ENCODE data around the gene THOP1. TPM values are rescaled to one million over a fixed set of nuclear protein-coding genes. Genes with fewer than 3 reads are reported as not detected.
A peak's percentile ranks its signal among the peaks of the same experiment; 100 is the strongest.

THOP1 gene
- total RNA-seq, 1 experiment from 2014 or later: 221 TPM

- Histone ChIP-seq H3K27me3 (ENCODE audit: low read length) (no peaks in the 10 kb centered on the region), H3K9me2 (replicated peaks; ENCODE audit: low read length) (no peaks in the 10 kb centered on the region), H3K9ac (ENCODE audit: low read length) (no peak overlapping the region), H4K20me1 (ENCODE audit: low read length) (no peaks in the 10 kb centered on the region; the same call in 1 of the 2 replicates), H2AFZ (ENCODE audit: low read length) (no peak overlapping the region), H3K36me3 (ENCODE audit: low read depth, low read length) (no peaks in the 10 kb centered on the region; the same call in 1 of the 2 replicates), H3K4me1 (ENCODE audit: insufficient read depth, low read length) (peaks cover 5% of the 10 kb centered on the region), H3K27ac (ENCODE audit: low read length) (no peak overlapping the region), H3K4me3 (ENCODE audit: low read length) (no peak overlapping the region), H3K4me2 (ENCODE audit: low read length) (peak overlapping the region; percentile 23; the same call in 1 of the 2 replicates), H3K9me3 (ENCODE audit: low read length) (no peaks in the 10 kb centered on the region), H3K79me2 (ENCODE audit: low read length) (peaks cover 56% of the 10 kb centered on the region), H3F3A (ENCODE audit: low read length, unreplicated experiment) (no peaks in the 10 kb centered on the region)
- no peak for ATAC-seq
- ChIA-PET CTCF (no interaction called here), POLR2A (ENCODE audit: unreplicated experiment) (no interaction called here)
- BruUV-seq (replicated peaks): no TSS peak
- intact Hi-C loops (cut with micrococcal nuclease): no loop called here
- DNase-seq: no peak
- TF ChIP-seq EZH2phosphoT487 (IDR thresholded peaks at IDR 0.05; ENCODE audit: borderline replicate concordance, low read length): no peak
- no peak for TF ChIP-seq EZH2 (IDR thresholded peaks at IDR 0.05; ENCODE audit: low read length, unreplicated experiment)
- TF ChIP-seq CTCF (conservative IDR thresholded peaks at IDR 0.05; ENCODE audit: low read depth, low read length): no peak
Measured at GRCh38 chr19:2787115-2787514, 1.8 kb downstream of the THOP1 start.

GRCh38 chr19:2788237-2788636, 2.9 kb downstream of the THOP1 start:
- ATAC-seq (no peak), DNase-seq (no peak)
- Histone ChIP-seq H2AFZ (ENCODE audit: low read length) (no peak overlapping the region), H3F3A (ENCODE audit: low read length, unreplicated experiment) (no peaks in the 10 kb centered on the region), H3K9me3 (ENCODE audit: low read length) (no peaks in the 10 kb centered on the region), H3K27me3 (ENCODE audit: low read length) (no peaks in the 10 kb centered on the region), H3K4me2 (ENCODE audit: low read length) (no peak overlapping the region), H3K36me3 (ENCODE audit: low read depth, low read length) (no peaks in the 10 kb centered on the region; the same call in 1 of the 2 replicates), H3K4me3 (ENCODE audit: low read length) (no peak overlapping the region), H3K79me2 (ENCODE audit: low read length) (peaks cover 45% of the 10 kb centered on the region), H3K9ac (ENCODE audit: low read length) (no peak overlapping the region), H3K9me2 (replicated peaks; ENCODE audit: low read length) (no peaks in the 10 kb centered on the region), H3K27ac (ENCODE audit: low read length) (no peak overlapping the region), H3K4me1 (ENCODE audit: insufficient read depth, low read length) (peaks cover 5% of the 10 kb centered on the region), H4K20me1 (ENCODE audit: low read length) (no peaks in the 10 kb centered on the region)
- no TSS peak for BruUV-seq (replicated peaks)
- CTCF ChIA-PET: no interaction called here
- intact Hi-C loops (cut with micrococcal nuclease): no loop called here
- TF ChIP-seq EZH2phosphoT487 (IDR thresholded peaks at IDR 0.05; ENCODE audit: borderline replicate concordance, low read length) (no peak), EZH2 (IDR thresholded peaks at IDR 0.05; ENCODE audit: low read length, unreplicated experiment) (no peak), CTCF (conservative IDR thresholded peaks at IDR 0.05; ENCODE audit: low read depth, low read length) (no peak)
- POLR2A ChIA-PET (ENCODE audit: unreplicated experiment): no interaction called here

- Histone ChIP-seq H3K4me3 (ENCODE audit: low read length) (no peak overlapping the region), H4K20me1 (ENCODE audit: low read length) (no peaks in the 10 kb centered on the region), H3K9me2 (replicated peaks; ENCODE audit: low read length) (no peaks in the 10 kb centered on the region), H3K27ac (ENCODE audit: low read length) (no peak overlapping the region), H3F3A (ENCODE audit: low read length, unreplicated experiment) (no peaks in the 10 kb centered on the region), H2AFZ (ENCODE audit: low read length) (no peak overlapping the region), H3K9me3 (ENCODE audit: low read length) (no peaks in the 10 kb centered on the region), H3K4me2 (ENCODE audit: low read length) (no peak overlapping the region), H3K36me3 (ENCODE audit: low read depth, low read length) (no peaks in the 10 kb centered on the region; the same call in 1 of the 2 replicates), H3K9ac (ENCODE audit: low read length) (no peak overlapping the region), H3K4me1 (ENCODE audit: insufficient read depth, low read length) (no peaks in the 10 kb centered on the region), H3K27me3 (ENCODE audit: low read length) (no peaks in the 10 kb centered on the region), H3K79me2 (ENCODE audit: low read length) (peaks cover 42% of the 10 kb centered on the region)
- ChIA-PET CTCF (no interaction called here), POLR2A (ENCODE audit: unreplicated experiment) (no interaction called here)
- DNase-seq (no peak), ATAC-seq (no peak)
- intact Hi-C loops (cut with micrococcal nuclease): no loop called here
- BruUV-seq (replicated peaks): no TSS peak
- TF ChIP-seq EZH2phosphoT487 (IDR thresholded peaks at IDR 0.05; ENCODE audit: borderline replicate concordance, low read length): no peak
- no peak for TF ChIP-seq EZH2 (IDR thresholded peaks at IDR 0.05; ENCODE audit: low read length, unreplicated experiment)
- no peak for TF ChIP-seq CTCF (conservative IDR thresholded peaks at IDR 0.05; ENCODE audit: low read depth, low read length)
Measured at GRCh38 chr19:2790194-2790556, 4.9 kb downstream of the THOP1 start.
